Endothelial cell (in vitro differentiated cells): ENCODE results near the gene TECTA. TPM values are rescaled to one million over a fixed set of nuclear protein-coding genes. Genes with fewer than 3 reads are reported as not detected.

Experiments
- DNase-seq: peaks from one replicate; pipeline ENCODE4 v3.0.0; 2021; ENCODE audit warnings: low spot score
- H3K27ac Mint-ChIP-seq: one replicate; pipeline ENCODE4 v1.8.0; 2021; ENCODE audit warnings: mixed read lengths, inconsistent platforms; ENCODE audit not compliant: unreplicated experiment
- H3K27me3 Mint-ChIP-seq: one replicate; pipeline ENCODE4 v1.8.0; 2021; ENCODE audit warnings: mild to moderate bottlenecking, moderate library complexity, mixed read lengths, inconsistent platforms; ENCODE audit not compliant: unreplicated experiment
- H3K36me3 Mint-ChIP-seq: one replicate; pipeline ENCODE4 v1.8.0; 2021; ENCODE audit warnings: mild to moderate bottlenecking, low read depth, mixed read lengths, inconsistent platforms; ENCODE audit not compliant: unreplicated experiment
- H3K4me1 Mint-ChIP-seq: one replicate; pipeline ENCODE4 v1.8.0; 2021; ENCODE audit warnings: mild to moderate bottlenecking, mixed read lengths, inconsistent platforms; ENCODE audit not compliant: unreplicated experiment
- H3K4me3 Mint-ChIP-seq: one replicate; pipeline ENCODE4 v1.8.0; 2021; ENCODE audit warnings: mild to moderate bottlenecking, mixed read lengths, inconsistent platforms; ENCODE audit not compliant: unreplicated experiment
- H3K9me3 Mint-ChIP-seq: one replicate; pipeline ENCODE4 v1.8.0; 2021; ENCODE audit warnings: mixed read lengths, inconsistent platforms; ENCODE audit not compliant: unreplicated experiment
- total RNA-seq: library from RNA; stranded (reverse); fragmentation: NEBNext Ultra II Directional; extraction: Animal tissue kit (Norgen Biotek cat#: 25700); gene quantifications from one replicate; pipeline ENCODE4 v1.2.1, GENCODE V29; 2021; ENCODE audit not compliant: unreplicated experiment
- TF ChIP-seq, protein P1 (sequence below): fragments of 200-600 bp; sonication (generic); IDR thresholded peaks from one replicate; pipeline ENCODE4 v1.5.0; 2021; ENCODE audit warnings: antibody characterized with exemption; ENCODE audit not compliant: unreplicated experiment

The TECTA gene
- total RNA-seq, 1 donor from 2014 or later, result 2.2 TPM

DNA sequence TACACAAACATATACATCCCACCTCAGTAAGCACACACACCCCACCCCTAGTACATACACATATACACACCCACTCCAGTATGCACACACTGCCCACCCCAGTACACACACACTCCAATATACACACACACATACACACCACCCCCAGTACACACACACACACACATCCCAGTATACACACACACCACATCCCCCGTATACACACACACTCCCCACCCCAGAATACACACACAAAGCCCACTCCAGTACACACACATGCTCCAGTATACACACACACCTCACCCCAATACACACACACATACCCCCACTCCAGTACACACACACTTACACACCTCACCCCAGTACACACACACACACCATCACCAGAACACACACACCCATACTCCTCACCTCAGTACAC, 7.4 kb downstream of the TECTA start:
- Mint-ChIP-seq H3K27me3 (peaks cover 1% of the 10 kb centered on the region), H3K27ac (no peak overlapping the region), H3K4me3 (no peak overlapping the region), H3K36me3 (no peaks in the 10 kb centered on the region), H3K9me3 (no peaks in the 10 kb centered on the region), H3K4me1 (no peaks in the 10 kb centered on the region)
- TF ChIP-seq, protein P1, sequence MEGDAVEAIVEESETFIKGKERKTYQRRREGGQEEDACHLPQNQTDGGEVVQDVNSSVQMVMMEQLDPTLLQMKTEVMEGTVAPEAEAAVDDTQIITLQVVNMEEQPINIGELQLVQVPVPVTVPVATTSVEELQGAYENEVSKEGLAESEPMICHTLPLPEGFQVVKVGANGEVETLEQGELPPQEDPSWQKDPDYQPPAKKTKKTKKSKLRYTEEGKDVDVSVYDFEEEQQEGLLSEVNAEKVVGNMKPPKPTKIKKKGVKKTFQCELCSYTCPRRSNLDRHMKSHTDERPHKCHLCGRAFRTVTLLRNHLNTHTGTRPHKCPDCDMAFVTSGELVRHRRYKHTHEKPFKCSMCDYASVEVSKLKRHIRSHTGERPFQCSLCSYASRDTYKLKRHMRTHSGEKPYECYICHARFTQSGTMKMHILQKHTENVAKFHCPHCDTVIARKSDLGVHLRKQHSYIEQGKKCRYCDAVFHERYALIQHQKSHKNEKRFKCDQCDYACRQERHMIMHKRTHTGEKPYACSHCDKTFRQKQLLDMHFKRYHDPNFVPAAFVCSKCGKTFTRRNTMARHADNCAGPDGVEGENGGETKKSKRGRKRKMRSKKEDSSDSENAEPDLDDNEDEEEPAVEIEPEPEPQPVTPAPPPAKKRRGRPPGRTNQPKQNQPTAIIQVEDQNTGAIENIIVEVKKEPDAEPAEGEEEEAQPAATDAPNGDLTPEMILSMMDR, result no peak
- DNase-seq, result no peak

DNA sequence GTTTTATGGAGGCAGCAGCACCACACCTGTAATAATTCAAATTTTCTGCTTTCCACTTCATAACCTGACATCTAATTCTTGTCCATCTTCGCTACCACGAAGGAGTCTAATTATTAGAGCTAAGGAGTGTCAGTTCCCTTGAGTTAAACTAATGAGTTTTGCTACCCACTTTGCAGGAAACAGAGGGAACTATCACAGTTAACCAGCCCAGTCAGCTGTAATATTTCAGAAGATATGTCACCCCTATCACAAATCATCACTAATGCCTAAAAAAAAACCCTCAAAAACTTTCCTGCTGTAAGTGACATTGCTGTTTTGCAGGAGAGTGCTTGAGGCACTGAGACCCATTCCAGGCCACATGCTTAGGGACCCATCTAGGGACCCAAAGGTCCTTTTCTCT, 8.4 kb downstream of the TECTA start:
- TF ChIP-seq, protein P1, result no peak
- DNase-seq, result no peak
- Mint-ChIP-seq H3K27me3 (peaks cover 1% of the 10 kb centered on the region), H3K4me3 (no peak overlapping the region), H3K4me1 (no peaks in the 10 kb centered on the region), H3K27ac (no peak overlapping the region), H3K9me3 (no peaks in the 10 kb centered on the region), H3K36me3 (no peaks in the 10 kb centered on the region)

DNA sequence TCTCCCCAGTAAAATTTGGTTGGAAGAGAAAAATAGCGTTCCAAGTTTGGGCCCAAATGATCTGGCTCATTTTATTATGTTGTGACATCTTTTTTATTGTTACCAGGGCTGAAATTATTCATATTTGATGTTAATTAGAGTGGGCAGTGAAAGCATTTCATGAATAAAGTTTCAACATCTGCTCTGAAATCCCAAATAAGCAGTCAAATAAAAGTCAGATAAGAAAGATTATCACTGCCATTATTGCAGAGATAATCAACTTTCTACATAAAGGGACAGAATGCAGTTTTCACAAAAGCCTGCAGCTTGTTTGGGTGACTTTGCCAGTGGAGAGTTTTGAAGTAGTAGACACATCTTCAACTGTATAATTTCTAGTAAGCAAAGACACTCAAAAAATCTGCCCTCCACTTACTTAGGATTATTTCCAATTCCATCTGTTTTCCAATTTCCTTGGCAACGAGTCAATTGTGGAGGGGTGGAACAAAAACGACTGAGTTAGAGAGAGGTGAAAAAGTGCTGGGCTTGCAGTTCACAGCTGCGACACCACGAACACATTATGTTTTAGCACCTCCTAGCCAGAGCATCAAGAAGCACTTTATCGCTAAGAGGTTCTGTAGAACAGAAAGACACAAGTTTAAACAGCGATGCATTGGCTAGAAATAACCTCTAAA, 9.0 kb downstream of the TECTA start:
- TF ChIP-seq, protein P1, result no peak
- Mint-ChIP-seq H3K27me3 (peaks cover 1% of the 10 kb centered on the region), H3K4me1 (no peaks in the 10 kb centered on the region), H3K27ac (no peak overlapping the region), H3K9me3 (no peaks in the 10 kb centered on the region), H3K36me3 (no peaks in the 10 kb centered on the region), H3K4me3 (no peak overlapping the region)
- DNase-seq, result no peak

DNA sequence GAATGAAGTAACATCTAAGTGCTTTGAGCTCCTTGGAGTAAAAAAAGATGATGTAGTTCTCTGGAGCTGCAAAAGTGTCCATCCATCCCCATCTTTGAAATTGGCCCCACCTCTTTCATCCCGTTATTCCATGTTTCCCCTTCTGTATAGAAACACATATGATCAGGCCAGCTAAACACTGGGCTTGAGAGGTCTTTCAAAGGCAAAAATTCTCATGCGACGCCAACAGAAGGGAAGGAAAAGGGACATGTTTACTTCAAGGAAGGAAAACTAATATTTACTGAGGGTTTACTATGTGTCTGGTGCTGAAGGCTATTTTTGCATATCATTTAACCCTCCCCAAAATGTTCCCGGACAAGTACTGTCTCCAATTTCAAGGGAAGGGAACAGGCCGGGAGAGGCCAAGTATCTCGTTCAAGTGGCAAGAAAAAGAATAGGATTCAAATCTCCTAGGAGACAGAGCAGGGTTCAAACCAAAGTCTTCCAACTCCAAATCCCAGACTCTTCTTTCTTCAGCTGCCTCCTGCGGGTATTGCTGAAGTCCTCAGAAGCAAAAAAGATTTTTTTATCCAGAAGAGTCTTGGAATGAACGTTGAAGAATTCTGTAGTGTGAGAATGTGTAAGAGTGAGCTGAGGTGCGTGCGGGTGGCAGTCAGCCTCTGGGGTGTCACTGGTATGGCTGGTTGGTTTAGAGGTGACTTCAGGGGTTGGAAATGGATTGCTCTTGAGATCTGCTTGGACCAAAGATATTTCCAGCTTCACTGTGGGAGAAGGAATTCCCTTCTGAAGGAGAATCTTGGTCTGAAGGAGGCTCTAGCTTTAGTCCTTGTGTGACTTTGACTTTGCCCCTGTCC, 10.1 kb downstream of the TECTA start:
- TF ChIP-seq, protein P1, result no peak
- Mint-ChIP-seq H3K9me3 (no peaks in the 10 kb centered on the region), H3K27me3 (peaks cover 1% of the 10 kb centered on the region), H3K27ac (no peak overlapping the region), H3K4me3 (no peak overlapping the region), H3K4me1 (no peaks in the 10 kb centered on the region), H3K36me3 (no peaks in the 10 kb centered on the region)
- no peak for DNase-seq
